Type B pancreatic cell (in vitro differentiated cells): Measurements from ENCODE around the gene SNX18. TPM values are rescaled to one million over a fixed set of nuclear protein-coding genes. Genes with fewer than 3 reads are reported as not detected.

Experiments used
- DNase-seq: peaks from one replicate; pipeline ENCODE4 v3.0.0; 2021; ENCODE audit warnings: mixed read lengths; ENCODE audit not compliant: unreplicated experiment; ENCODE audit errors: extremely low spot score
- H3K27ac Mint-ChIP-seq: 2 replicates; pipeline ENCODE4 v1.8.0; 2021; ENCODE audit warnings: mild to moderate bottlenecking, mixed read lengths
- H3K27me3 Mint-ChIP-seq: 2 replicates; pipeline ENCODE4 v1.8.0; 2021; ENCODE audit warnings: mixed read lengths
- H3K36me3 Mint-ChIP-seq: 2 replicates; pipeline ENCODE4 v1.8.0; 2021; ENCODE audit warnings: mixed read lengths
- H3K4me1 Mint-ChIP-seq: one replicate; pipeline ENCODE4 v1.8.0; 2021; ENCODE audit warnings: mixed read lengths; ENCODE audit not compliant: unreplicated experiment
- H3K4me3 Mint-ChIP-seq: 2 replicates; pipeline ENCODE4 v1.8.0; 2021; ENCODE audit warnings: mild to moderate bottlenecking, mixed read lengths
- H3K9me3 Mint-ChIP-seq: 2 replicates; pipeline ENCODE4 v1.8.0; 2021; ENCODE audit warnings: mixed read lengths
- CTCF ChIP-seq: fragments of 200-600 bp; sonication (generic); conservative IDR thresholded peaks from 2 replicates; pipeline ENCODE4 v1.5.0; 2021; ENCODE audit warnings: antibody characterized with exemption, mild to moderate bottlenecking
- total RNA-seq: library from RNA; stranded (reverse); gene quantifications from 2 replicates; pipeline ENCODE4 v1.2.1, GENCODE V29; 2021; ENCODE audit warnings: low replicate concordance

Gene SNX18
- total RNA-seq, 1 donor from 2014 or later = 27.1 TPM

- H3K27me3 Mint-ChIP-seq = no peaks in the 10 kb centered on the region
- H3K36me3 Mint-ChIP-seq = peaks cover 14% of the 10 kb centered on the region
- no peaks in the 10 kb centered on the region for H3K9me3 Mint-ChIP-seq
- TF ChIP-seq CTCF = no peak
- DNase-seq = no peak
- no peak overlapping the region for H3K4me3 Mint-ChIP-seq
- H3K4me1 Mint-ChIP-seq = no peaks in the 10 kb centered on the region
- H3K27ac Mint-ChIP-seq = no peak overlapping the region
Observed at GRCh38 chr5:54552446-54552845, 34.9 kb downstream of the SNX18 start.

- Mint-ChIP-seq H3K4me3 (no peak overlapping the region), H3K9me3 (no peaks in the 10 kb centered on the region)
- DNase-seq = no peak
Observed at GRCh38 chr5:54553659-54554207, 36.2 kb downstream of the SNX18 start.

GRCh38 chr5:54556141-54556540, 38.6 kb downstream of the SNX18 start:
- Mint-ChIP-seq H3K9me3 (no peaks in the 10 kb centered on the region), H3K4me1 (no peaks in the 10 kb centered on the region), H3K27me3 (no peaks in the 10 kb centered on the region), H3K27ac (no peak overlapping the region), H3K36me3 (peaks cover 4% of the 10 kb centered on the region), H3K4me3 (no peak overlapping the region)
- TF ChIP-seq CTCF = no peak
- DNase-seq = no peak

More at GRCh38 chr5:54553659-54554207, 36.2 kb downstream of the SNX18 start:
- Mint-ChIP-seq H3K27ac (no peak overlapping the region), H3K4me1 (no peaks in the 10 kb centered on the region), H3K36me3 (peaks cover 14% of the 10 kb centered on the region), H3K27me3 (no peaks in the 10 kb centered on the region)
- no peak for TF ChIP-seq CTCF

- H3K36me3 Mint-ChIP-seq = no peaks in the 10 kb centered on the region
- no peak overlapping the region for H3K4me3 Mint-ChIP-seq
- H3K27me3 Mint-ChIP-seq = no peaks in the 10 kb centered on the region
- DNase-seq = no peak
- no peaks in the 10 kb centered on the region for H3K9me3 Mint-ChIP-seq
- no peaks in the 10 kb centered on the region for H3K4me1 Mint-ChIP-seq
- no peak overlapping the region for H3K27ac Mint-ChIP-seq
- TF ChIP-seq CTCF = no peak
Observed at GRCh38 chr5:54558362-54558761, 40.8 kb downstream of the SNX18 start.

- Mint-ChIP-seq H3K27ac (no peak overlapping the region), H3K36me3 (no peaks in the 10 kb centered on the region), H3K4me1 (no peaks in the 10 kb centered on the region), H3K4me3 (no peak overlapping the region), H3K9me3 (no peaks in the 10 kb centered on the region), H3K27me3 (no peaks in the 10 kb centered on the region)
- no peak for TF ChIP-seq CTCF
- DNase-seq = no peak
Observed at GRCh38 chr5:54561651-54562050, 44.1 kb downstream of the SNX18 start.
